Suppressor macrophage treated with lipopolysaccharide for 4 hours (primary cell): Measurements from ENCODE around the gene ZMPSTE24.
"Not testable (repeated sequence)": the region's sequence is repeated elsewhere in the genome, so short reads cannot be mapped to it uniquely, and the experiment has no call there.

Experiments
- DNase-seq: peaks from one replicate; pipeline ENCODE4 v3.0.0-alpha.2; 2020

ZMPSTE24 gene

GRCh38 chr1:40331403-40331802, 73.4 kb downstream of the ZMPSTE24 start:
- not testable (repeated sequence) for DNase-seq

GRCh38 chr1:40332695-40333094, 74.7 kb downstream of the ZMPSTE24 start:
- DNase-seq = no peak

- DNase-seq = no peak
Measured at GRCh38 chr1:40337443-40337842, 79.4 kb downstream of the ZMPSTE24 start.

- peak; percentile 82 for DNase-seq
Measured at GRCh38 chr1:40338745-40339419, 80.8 kb downstream of the ZMPSTE24 start.

- peak; percentile 76 for DNase-seq
Measured at GRCh38 chr1:40339420-40340323, 81.6 kb downstream of the ZMPSTE24 start.

GRCh38 chr1:40341491-40342380, 83.7 kb downstream of the ZMPSTE24 start:
- peak; percentile 91 for DNase-seq

- DNase-seq = not testable (repeated sequence)
Measured at GRCh38 chr1:40342381-40342717, 84.3 kb downstream of the ZMPSTE24 start.
